Adrenal gland (tissue), 5 donors: ENCODE data around the gene SYNPR.

Experiments used
- CTCF ChIP-seq, 6 experiments: fragments of 450-650 bp in 4 of 6; fragments of 200-600 bp in 2 of 6; sonication (generic) in 1 of 6; IDR thresholded peaks; 1 replicate in 5 of 6; 2 replicates in 1 of 6; pipeline versions ENCODE4 v1.5.1 to v1.8.0; 2016 to 2021; ENCODE audit warnings: antibody characterized with exemption in 6 of 6, mild to moderate bottlenecking in 2 of 6, moderate library complexity in 1 of 6
- POLR2A ChIP-seq, 2 donors: fragments of 450-650 bp; IDR thresholded peaks; one replicate each; pipeline ENCODE4 v1.6.1; 2017; ENCODE audit warnings: antibody characterized with exemption in 2 of 2, mild to moderate bottlenecking in 2 of 2, moderate library complexity in 1 of 2
- donor health status: DM: no; HTN: no; CAD: no.

- no peak for TF ChIP-seq POLR2A (IDR thresholded peaks at IDR 0.05)
- TF ChIP-seq CTCF (IDR thresholded peaks at IDR 0.05): no peak
Measured at GRCh38 chr3:63571682-63572081, 293.6 kb downstream of the SYNPR start.
